GM12892 (cell line): ENCODE results near the gene ZNF462.

Experiments
- POLR2A ChIP-seq: IDR thresholded peaks from 2 replicates; pipeline ENCODE4 v1.6.1; 2011; ENCODE audit warnings: low read depth, low read length, control low read depth
- POLR2AphosphoS5 ChIP-seq: IDR thresholded peaks from 2 replicates; pipeline ENCODE4 v1.6.1; 2011; ENCODE audit warnings: low read depth, low read length, control low read depth

GRCh38 chr9:107007402-107007801, 144.4 kb downstream of the ZNF462 start:
- TF ChIP-seq POLR2A (no peak), POLR2AphosphoS5 (no peak)
